HG03457 (cell line): ENCODE measurements around the gene APCDD1.
"Not testable (repeated sequence)": the region's sequence is repeated elsewhere in the genome, so short reads cannot be mapped to it uniquely, and the experiment has no call there.

Experiments
- ATAC-seq: cut with Tn5 transposase; IDR thresholded peaks from one replicate; pipeline ENCODE4 v1.9.1; 2021; ENCODE audit warnings: moderate number of reproducible peaks; ENCODE audit not compliant: unreplicated experiment

The APCDD1 gene

DNA sequence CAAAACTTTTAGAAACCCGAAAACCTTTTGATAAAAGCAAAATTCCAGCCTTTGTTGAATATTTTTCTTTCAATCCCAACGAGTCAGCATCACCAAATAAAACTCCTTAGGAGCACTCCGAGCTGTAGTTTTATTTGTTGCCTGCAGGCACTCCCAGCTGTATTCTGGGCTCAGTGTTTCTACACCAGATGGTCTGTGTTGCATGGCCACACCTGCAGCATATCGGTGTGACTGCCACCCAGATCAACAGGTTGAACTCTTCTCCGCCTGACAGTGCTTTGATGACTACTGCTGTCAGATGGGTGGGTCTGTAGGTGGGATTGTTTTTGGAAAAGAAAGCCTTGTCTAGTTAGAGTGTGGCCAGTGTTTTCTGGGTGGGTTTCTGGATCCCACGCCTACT is 32.7 kb downstream of the APCDD1 start:
- ATAC-seq: no peak

DNA sequence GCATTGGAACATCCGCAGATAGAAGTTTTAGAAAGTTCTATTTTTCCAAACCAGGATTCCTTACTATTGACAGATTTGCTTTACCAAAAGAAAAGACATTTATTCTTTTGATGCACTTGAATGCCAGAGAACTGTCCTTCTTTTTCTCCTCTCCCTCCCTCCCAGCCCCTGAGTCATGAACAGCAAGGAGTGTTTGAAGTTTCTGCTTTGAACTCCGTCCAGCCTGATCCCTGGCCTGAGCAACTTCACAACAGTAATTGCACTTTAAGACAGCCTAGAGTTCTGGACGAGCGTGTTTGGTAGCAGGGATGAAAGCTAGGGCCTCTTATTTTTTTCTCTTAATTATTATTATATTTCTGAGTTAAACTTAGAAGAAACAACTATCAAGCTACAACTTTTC is 33.6 kb downstream of the APCDD1 start:
- no peak for ATAC-seq

DNA sequence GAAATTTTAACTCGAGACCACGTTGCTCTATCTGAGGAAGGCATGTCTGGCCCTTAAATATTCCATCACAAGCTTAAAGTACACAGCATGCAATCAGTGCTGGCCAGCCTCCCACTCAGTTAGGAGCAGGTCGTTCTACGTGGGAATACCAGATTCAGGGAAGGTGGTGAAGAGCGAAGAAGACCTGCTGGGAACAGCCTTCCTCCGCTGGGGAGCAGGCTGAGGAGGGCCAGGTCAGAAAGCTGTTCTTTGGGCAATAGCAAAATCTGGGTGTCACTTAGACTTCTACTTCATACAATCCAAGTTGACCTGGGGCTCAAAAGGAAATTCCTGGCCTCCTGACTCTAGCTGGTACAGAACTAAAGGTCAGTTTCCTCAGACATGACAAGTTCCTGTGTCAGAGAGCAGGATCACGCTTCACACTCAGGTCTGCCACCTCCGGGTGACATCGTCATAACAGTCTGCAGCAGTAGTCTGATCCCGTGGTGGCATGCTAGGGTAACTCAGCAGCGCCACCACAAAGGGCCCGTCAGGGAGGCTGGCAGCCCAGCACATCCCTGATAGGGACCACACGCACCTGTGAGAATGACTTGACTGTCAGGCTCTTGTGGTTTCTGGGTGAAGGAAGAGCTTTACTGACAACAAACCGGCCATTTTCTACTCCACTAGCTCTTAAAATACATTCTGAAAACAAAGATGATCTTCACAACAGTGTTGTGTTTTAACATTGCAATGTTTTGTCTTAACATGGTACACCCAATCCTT is 36.1 kb downstream of the APCDD1 start:
- peak; percentile 93 for ATAC-seq

DNA sequence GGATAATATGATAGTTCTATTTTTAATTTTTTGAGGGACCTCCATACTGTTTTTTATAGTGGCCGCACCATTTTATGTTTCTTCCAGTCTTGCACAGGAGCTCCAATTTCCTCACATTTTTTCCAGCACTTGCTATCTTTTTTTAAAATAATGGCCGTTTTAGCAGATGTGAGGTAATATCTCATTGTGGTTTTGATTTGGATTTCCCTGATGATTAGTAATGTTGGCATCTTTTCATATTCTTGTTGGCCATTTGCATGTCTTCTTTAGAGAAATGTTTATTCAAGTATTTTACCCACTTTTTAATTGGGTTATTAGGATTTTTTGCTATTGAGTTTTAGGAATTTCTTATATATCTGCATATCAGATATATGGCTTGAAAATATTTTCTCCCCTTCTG is 41.5 kb downstream of the APCDD1 start:
- ATAC-seq: no peak

DNA sequence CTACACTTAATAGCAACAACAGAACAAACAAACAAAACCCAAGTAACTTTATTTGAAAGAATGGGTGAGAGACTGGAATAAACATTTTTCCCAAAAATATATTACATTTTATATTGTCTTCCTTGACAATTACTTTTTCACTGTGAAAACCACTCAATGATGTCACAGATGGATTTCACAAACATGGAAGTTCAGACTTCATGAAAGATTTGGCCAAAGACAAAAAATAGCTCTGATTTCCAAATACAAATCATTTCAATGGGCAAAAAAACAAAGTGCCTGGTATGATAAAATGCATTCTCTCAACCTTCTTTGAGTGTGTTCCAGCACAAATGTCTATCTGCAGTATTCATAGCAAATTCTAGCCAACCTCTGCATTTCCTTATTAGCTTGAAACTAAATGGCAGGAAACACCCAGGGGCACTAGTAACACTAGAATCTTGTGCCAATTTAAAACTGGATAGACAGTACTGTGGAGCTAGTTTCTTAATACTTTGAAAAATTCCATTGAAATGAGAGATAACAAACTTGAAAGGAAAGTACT is 42.8 kb downstream of the APCDD1 start:
- ATAC-seq: no peak

DNA sequence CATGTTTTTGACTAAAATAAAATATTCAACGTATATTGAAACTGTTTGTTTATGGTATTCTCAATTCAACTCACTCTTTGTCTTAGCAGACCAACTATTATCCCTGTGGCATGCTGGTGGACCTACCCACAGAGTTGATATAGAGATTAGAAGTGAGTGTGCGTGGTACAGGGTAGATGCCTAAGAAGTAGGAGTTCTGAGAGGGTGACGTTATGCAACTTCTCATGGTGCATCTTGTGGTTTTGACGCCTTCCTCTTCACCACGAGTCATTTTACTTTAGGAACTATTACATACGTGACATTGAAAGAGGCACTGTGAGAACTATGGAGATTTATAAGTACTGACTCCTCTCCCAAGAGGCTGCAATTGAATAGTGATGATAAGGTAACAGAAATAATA is 44.8 kb downstream of the APCDD1 start:
- no peak for ATAC-seq

DNA sequence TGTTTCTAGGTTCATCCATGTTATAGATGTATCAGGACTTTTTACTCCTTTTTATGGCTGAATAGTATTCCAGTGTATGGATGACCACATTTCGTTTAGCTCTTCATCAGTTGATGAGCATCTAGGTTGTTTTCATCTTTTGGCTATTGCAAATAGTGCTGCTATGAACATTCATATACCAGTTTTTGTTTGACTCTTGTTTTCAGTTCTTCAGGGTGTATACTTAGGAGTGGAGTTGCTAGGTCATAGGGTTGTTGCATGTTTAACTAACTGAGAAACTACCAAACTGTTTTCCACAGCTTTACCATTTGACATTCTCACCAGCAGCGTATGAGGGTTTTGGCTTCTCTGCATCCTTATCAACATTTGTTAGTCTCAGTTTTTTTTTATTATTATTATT is 45.6 kb downstream of the APCDD1 start:
- no peak for ATAC-seq

DNA sequence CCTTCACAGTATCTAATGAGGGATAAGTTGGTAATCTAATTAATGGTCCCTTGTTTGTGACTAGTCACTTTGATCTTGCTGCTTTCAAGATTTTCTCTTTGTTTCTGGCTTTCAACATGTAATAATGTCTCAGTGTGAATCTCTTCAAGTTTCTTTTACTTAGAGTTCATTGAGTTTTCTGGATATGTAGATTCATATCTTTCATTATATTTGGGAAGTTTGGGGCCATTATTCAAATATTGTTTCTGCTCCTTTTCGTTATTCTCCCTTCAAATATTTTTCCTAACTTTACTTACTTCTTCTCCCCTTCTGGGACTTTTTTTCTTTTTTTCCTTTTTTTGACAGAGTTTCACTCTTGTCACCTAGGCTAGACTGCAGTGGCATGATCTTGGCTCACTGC is 50.3 kb downstream of the APCDD1 start:
- ATAC-seq: no peak

DNA sequence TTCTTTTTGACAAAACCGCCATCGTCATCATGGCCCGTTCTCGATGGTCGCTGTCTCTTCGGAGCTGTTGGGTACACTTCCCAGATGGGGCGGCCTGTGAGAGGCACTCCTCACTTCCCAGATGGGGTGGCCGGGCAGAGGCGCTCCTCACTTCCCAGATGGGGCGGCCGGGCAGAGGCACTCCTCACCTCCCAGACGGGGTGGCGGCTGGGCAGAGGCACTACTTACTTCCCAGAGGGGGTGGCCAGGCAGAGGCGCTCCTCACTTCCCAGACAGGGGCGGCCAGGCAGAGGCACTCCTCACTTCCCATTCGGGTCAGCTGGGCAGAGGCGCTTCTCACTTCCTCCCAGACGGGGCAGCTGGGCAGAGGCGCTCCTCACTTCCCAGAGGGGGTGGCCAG is 51.5 kb downstream of the APCDD1 start:
- not testable (repeated sequence) for ATAC-seq

DNA sequence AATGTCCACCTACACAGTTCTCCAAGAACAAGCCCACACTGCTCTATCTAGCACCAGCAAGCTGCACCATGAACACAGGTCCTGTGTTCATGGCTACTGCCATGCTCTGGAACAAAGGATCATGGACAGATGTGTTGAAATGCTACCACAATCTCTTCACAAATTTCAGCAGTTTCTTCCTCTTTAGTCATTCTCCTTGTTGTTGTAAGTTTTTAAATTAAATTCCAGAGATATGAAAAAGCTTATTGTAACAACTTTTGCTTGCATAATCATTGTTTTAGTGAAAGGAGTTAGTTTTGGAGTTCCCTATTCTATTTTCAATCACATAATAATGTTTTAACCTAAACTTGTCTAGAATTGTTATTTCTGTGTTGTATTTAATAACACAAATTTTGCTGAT is 54.2 kb downstream of the APCDD1 start:
- no peak for ATAC-seq

DNA sequence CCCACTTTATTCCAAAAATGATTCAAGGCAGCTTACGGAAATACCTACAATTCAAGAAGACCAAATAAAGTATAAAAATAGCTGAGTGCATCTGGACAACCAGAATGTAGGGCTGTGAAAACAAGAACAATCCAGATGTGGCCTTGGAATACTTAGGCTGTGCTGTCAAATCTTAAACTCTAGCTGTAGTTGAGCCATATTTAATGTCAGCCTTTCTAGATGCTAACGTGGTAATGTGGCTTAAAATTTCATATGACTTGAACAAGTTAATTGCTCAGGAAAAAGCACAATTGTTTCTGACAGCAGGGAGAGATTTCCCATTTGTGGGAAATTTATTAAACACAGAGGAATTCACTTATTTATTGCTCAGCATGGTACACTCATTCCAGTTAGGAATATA is 56.8 kb downstream of the APCDD1 start:
- ATAC-seq: no peak

DNA sequence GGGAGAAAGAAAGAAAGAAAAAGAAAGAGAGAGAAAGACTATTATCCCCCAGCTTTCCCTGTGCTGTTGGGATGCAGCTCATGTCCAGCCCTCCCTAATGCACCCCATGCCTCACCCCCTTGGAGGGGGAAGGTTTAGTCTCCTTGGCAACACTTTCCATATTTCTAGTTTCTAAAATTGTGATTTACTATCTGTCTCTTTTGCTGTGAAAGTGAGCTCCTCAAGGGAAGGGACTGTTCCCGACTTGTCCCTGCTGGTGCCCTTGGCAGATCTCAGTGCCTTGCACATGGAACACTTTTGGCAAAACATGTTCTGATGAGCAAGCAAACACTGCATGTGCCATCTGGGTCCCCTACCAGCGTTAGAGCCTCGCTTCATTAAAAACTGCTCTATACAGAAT is 59.6 kb downstream of the APCDD1 start:
- ATAC-seq: no peak

DNA sequence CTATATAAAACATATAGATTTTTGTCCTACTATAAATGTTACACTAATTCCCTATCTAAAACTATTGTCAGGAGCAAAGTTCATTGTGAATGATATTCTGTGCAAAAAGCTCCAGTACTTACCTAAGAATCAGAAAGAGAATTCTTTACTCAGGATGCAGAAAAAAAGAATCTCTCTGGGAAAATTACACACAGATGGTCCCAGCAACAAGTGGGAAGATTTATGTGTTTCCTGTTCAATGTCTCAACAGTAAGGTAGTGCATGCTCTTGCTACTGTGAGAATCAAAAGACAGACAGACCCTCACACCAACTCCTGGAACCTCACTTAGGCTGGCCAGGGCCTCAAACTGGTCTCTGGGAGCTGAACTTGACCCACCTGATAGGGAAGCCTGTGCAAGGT is 60.2 kb downstream of the APCDD1 start:
- no peak for ATAC-seq

DNA sequence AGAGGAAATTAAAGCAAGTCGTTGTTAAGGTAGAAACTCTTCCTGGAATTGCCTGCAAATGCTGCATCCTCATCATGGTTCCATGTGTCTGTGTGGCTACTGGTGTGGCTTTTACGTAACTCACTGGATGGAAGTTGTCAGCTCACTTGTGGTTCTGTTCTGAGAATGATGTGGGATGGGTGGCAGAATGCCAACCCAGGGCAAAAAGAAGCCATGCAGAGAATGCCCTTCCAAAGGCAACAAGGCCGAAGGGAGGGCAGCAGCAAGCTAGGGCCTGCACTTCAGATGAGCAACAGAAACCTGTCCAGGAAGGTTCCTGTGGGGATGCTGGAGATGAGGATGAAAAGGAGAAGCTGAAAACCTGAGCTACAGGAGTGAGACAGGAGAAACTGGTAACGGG is 61.0 kb downstream of the APCDD1 start:
- ATAC-seq: no peak

DNA sequence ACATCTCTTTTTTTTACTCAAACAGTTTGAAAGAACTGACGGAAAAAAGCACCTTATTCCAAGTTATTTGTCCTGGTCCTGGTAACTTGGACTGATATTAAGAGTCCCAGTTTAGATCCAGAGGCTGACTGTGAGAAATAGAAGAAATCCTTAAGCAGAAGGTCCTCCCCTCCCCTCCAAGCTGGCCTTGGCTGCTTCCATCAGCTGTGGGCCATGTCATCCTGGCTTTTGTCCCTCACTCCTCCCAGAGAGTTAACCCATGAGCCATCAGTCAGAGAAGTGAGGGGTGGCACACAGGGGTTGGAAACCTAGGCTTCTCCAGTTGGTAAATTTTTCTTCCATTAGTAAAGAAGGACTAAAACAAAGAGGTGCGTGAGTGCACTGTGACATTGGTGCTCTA is 61.6 kb downstream of the APCDD1 start:
- ATAC-seq: no peak

DNA sequence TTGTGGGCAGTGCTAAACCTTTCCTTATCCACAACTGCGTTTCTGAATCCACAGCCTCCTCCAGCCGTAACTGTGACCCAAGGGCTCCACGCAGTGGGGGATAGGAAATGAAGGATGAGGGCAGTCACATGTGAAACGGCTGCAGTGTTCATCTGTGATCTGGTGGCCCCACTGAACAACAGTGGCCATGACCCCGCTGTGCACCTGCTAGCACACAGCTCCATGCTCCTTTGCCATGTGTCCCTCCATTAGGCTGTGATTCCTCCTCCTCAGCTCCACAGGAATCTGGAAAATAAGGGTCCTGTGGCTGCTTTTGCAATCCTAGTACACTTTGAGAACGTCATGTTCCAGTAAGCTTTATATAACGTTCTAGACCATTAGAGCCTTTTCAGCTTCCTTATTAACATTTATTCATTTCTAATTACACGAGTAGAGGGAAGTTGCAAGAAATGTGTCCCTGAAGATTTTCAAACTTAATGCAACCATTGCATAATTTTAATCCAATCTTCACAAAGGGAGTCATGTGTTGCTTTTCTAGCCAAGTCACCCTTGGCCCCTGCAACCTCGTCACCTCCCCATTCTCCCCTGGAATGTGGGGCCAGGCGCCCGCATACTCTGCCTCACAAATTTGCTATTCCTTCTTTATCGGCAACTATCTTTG is 64.3 kb downstream of the APCDD1 start:
- ATAC-seq: no peak

DNA sequence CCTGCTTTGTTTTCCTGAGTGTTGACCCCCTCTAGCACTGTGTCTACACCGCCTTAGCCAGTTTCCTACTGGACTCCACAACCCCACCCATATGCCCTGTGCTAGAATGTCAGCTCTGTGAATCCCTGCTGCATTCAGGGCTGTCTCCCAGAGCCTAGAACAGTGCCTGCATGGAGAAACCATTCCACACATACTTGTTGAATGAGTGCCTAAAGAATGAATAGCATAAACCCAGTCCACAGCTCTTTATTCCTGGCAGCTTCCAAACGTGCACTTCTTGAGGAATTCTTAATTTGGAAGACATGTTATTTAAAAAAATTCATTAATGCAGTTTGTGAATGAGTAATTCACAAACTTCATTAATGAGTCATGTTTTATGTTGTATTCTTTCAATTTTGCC is 64.9 kb downstream of the APCDD1 start:
- ATAC-seq: no peak

DNA sequence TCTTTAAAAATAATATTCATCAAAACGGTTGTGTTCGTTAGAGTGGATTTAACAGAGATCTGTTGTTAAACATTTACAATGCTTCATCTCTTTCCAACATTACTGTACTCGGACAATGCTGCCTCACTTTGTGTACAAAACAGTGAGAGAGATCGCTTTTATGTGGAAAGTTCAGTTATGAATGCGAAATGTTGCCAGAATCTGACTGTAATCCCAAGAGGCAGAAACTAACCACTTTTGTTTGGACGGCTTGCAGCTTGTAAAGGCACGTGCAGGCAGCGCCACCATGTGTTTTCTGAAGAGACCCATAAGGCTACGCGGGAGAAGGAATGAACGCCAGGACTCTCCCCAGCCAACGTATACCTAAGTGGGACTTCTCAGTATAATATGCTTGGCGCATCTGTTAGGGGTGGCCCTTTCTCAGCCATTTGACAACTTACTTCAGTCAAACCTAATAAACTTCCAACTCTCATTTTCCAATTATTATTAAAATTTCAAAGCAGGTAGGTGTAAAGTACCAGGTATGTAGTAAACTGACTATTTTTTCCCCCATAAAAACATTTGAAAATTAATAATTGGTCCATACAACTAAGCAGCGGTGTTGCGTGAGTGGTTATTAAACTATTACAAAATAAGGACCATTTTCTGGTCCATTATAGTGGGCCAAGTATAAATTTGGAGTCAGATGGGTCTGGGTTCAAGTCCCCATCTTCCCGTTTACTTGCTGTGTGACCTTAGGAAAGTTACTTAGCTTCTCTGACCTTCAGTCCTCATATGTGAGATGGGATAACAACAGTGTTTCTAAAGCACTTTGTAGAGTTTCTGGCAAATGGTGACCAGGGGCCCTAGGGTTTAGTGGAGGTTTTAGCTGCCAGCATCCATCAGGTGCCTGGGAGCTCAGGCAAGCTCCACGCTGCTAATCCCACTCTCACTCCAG is 65.8 kb downstream of the APCDD1 start:
- peak; percentile 57 for ATAC-seq

DNA sequence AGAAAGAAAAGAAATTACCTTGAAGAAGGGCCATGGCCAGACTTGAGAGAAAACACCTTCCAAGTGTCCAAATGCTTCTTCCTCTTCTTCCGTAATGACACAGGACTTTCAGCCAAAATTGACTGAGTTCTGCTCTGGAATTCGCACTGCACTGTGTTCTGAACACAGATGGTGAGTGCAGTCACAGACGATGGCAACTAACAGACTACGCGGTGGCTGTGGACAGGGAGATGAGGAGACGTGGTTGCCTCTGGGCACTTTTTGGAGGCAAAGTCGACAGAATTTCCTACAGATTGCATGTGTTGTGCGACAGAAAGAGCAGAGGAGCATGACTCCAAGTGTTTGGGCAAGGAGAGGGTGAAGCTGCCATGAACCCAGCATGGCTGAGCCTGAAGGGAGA is 67.1 kb downstream of the APCDD1 start:
- ATAC-seq: no peak

DNA sequence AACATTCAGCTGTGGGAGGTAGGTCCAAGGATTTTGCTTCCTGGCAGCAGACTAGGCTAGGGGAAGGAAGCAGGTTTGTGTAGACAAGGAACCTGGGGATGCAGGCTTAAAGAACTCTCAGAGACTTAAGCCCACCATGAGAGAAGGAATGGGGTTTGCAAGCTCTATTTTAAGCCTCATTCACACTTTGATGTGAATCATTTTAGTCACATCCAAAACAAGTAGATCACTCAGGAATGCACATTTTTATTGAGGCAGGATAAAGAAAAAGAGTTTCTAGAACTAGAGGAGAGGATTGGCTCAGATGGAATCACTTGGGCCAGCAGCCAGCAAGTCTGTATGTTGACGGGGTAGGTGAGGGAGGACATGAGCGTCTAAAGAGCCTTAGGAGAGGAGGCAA is 68.1 kb downstream of the APCDD1 start:
- no peak for ATAC-seq

DNA sequence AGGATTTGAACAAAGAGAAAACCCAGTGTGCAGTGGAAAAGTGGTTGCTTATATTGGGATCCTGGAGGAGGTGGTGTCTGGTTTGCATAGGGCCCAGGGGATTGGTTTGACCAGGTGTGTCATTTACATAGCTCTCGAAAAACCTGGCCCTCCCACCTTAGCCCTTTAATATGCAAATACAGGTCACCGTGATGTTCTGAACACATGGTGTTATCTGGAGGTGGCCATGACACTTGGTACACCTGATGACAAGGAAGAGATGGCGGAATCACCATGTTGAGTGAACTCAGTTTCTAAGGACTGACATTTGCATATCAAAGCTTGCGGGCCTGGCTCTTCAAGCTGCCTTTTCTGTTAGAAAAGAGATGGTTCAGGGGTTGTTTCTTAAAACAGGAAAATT is 69.1 kb downstream of the APCDD1 start:
- no peak for ATAC-seq
